COLO829 (cell line): ENCODE measurements around the gene COL9A1.

Experiments
- DNase-seq: peaks from one replicate; pipeline ENCODE4 v3.0.0; 2012; ENCODE audit warnings: low spot score

Gene COL9A1

DNA sequence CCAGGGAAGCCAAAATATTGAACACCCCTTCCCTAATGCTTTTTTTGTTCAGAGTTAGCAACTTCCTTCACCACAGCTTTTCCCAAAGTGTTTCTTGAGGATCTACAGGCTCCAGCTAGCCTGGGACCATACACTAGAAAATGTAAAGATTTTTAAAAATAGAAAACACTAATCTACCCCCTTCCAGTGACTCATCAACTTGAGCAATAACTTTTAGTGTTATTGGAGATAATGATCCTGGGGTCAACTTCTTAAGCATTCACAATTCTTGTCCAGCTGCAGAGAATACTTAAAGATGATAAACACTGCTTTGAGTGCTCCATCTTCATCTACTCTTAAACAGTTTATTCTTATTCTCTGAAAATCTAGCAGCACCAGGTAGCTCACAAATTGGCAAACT lies 131.6 kb downstream of the COL9A1 start:
- no peak for DNase-seq

- DNase-seq: no peak
These were observed 134.1 kb downstream of the COL9A1 start for GRCh38 chr6:70168681-70169377.
